ENCODE measurements around the gene A4GNT. TPM values are rescaled to one million over a fixed set of nuclear protein-coding genes. Genes with fewer than 3 reads are reported as not detected.
"Not testable (repeated sequence)": the region's sequence is repeated elsewhere in the genome, so short reads cannot be mapped to it uniquely, and the experiment has no call there.

A4GNT gene
- total RNA-seq, 1 donor from 2014 or later: 0.34 TPM

DNA sequence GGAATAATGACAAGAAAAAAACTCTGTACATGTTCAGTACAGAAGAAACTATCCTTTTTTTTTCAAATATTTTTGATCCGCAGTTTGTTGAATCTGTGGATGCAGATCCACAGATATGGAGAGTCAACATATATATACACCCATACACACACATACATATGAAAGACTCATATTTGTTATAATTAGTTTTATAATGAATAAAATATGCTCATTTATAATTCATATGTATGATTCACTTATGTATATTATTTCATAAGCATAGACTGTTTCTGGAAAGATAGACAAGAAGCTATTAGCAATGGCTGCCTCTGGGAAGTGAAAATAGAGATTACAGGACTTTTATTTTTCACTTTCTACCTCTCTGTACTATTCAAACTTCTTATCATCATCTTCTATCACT is 26.6 kb downstream of the A4GNT start:
- no peak overlapping the region for H3K27ac Mint-ChIP-seq
- no peak overlapping the region for H3K4me3 Mint-ChIP-seq
- H3K36me3 Mint-ChIP-seq: peaks cover 17% of the 10 kb centered on the region
- TF ChIP-seq CTCF (conservative IDR thresholded peaks at IDR 0.05): no peak
- no peaks in the 10 kb centered on the region for H3K4me1 Mint-ChIP-seq (ENCODE audit: unreplicated experiment)
- no peaks in the 10 kb centered on the region for H3K9me3 Mint-ChIP-seq
- H3K27me3 Mint-ChIP-seq: no peaks in the 10 kb centered on the region
- no peak for DNase-seq (ENCODE audit: extremely low spot score, unreplicated experiment)

DNA sequence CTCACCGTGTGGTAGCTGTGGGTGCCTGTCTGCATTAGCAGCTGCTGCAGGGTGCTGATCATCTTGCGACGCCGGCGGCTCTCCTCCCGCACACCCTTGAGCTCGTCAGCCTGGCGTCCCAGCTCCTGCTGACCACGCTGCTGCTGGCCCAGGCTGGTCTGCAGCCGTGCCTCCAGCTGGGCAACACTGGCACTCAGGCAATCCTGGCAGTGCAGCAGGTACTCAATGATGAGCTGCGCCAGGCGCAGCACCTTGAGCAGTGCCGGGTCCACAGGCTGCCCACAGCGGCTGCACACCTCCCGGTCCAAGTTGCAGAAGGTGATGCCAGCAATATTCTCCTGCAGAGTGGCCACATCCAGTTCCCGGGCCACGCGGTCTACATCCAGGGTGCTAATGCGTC is 28.7 kb downstream of the A4GNT start:
- Mint-ChIP-seq H3K9me3 (no peaks in the 10 kb centered on the region), H3K36me3 (peaks cover 16% of the 10 kb centered on the region), H3K4me1 (ENCODE audit: unreplicated experiment) (peaks cover 6% of the 10 kb centered on the region), H3K27ac (no peak overlapping the region), H3K4me3 (no peak overlapping the region), H3K27me3 (no peaks in the 10 kb centered on the region)
- DNase-seq (ENCODE audit: extremely low spot score, unreplicated experiment): no peak
- no peak for TF ChIP-seq CTCF (conservative IDR thresholded peaks at IDR 0.05)

DNA sequence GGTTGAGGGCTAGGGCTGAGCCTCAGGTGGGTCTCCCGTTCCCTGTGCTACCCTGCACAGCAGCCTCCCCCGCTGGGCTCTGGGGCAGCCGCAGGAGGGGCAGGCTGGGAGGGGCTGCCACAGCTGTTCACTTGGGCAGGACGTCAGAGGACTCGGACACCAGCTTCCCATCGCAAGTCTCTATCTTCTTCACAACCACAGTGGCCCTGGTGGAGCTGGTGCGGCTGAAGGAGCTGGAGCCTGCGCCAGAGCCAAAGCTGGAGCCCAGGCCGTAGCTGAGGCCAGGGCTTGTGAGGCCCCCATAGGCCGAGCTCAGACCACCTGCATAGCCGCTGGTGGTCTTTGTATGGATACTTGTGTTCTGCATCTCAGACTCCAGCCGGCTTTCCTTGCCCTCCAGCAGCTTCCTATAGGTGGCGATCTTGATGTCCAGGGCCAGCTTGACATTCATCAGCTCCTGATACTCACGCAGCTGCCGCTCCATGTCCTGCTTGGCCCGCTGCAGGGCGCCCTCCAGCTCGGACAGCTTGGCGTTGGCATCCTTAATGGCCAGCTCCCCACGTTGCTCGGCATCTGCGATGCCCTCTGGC is 30.7 kb downstream of the A4GNT start:
- not testable (repeated sequence) for DNase-seq (ENCODE audit: extremely low spot score, unreplicated experiment); H3K9me3 Mint-ChIP-seq; H3K4me1 Mint-ChIP-seq (ENCODE audit: unreplicated experiment)

DNA sequence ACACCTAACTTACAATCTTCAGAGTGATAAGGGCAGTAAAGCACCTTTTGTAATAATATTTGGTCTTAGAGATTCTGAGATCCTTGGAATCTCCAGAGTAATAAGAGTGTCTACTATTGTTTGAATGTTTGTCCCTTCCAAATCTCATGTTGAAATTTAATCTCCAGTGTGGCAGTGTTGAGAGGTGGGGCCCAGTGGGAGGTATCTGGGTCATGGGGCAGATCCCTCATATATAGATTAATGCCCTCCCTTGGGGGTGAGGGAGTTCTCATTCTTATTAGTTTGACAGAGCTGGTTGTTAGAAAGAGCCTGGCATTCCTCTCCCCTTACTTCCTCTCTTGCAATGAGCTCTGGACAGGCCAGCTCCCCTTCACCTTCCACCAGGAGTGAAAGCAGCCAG is 32.8 kb downstream of the A4GNT start:
- Mint-ChIP-seq H3K27ac (no peak overlapping the region), H3K27me3 (no peaks in the 10 kb centered on the region), H3K4me1 (ENCODE audit: unreplicated experiment) (peaks cover 6% of the 10 kb centered on the region)

More for the DNA sequence above, 30.7 kb downstream of the A4GNT start:
- not testable (repeated sequence) for H3K27ac Mint-ChIP-seq, H3K27me3 Mint-ChIP-seq, H3K4me3 Mint-ChIP-seq
- peaks cover 16% of the 10 kb centered on the region for H3K36me3 Mint-ChIP-seq
- TF ChIP-seq CTCF (conservative IDR thresholded peaks at IDR 0.05): peak; percentile 38

GRCh38 chr3:138097192-138098172 is 34.7 kb downstream of the A4GNT start:
- Mint-ChIP-seq H3K36me3 (peaks cover 26% of the 10 kb centered on the region), H3K27me3 (no peaks in the 10 kb centered on the region), H3K9me3 (no peaks in the 10 kb centered on the region), H3K4me3 (no peak overlapping the region), H3K4me1 (ENCODE audit: unreplicated experiment) (peaks cover 6% of the 10 kb centered on the region), H3K27ac (no peak overlapping the region)
- peak; percentile 67 for TF ChIP-seq CTCF (conservative IDR thresholded peaks at IDR 0.05)
- no peak for DNase-seq (ENCODE audit: extremely low spot score, unreplicated experiment)

More for the DNA sequence above, 32.8 kb downstream of the A4GNT start:
- DNase-seq (ENCODE audit: extremely low spot score, unreplicated experiment): no peak
- Mint-ChIP-seq H3K36me3 (peaks cover 21% of the 10 kb centered on the region), H3K9me3 (no peaks in the 10 kb centered on the region), H3K4me3 (no peak overlapping the region)
- TF ChIP-seq CTCF (conservative IDR thresholded peaks at IDR 0.05): no peak

Measured in type B pancreatic cell (in vitro differentiated cells).